Mesenchymal stem cell (in vitro differentiated cells and primary cell): ENCODE measurements around the gene ELOVL7.
A peak's percentile ranks its signal among the peaks of the same experiment; 100 is the strongest.
"Not testable (repeated sequence)": the region's sequence is repeated elsewhere in the genome, so short reads cannot be mapped to it uniquely, and the experiment has no call there.

Source experiments
- DNase-seq: peaks from one replicate; pipeline ENCODE4 v3.0.0-alpha.2; 2013
- H2AFZ ChIP-seq: one replicate; pipeline ENCODE4 v1.6.1; 2013; ENCODE audit warnings: low read depth, mild to moderate bottlenecking, control low read depth, inconsistent platforms, low read length, moderate library complexity
- H2AK5ac ChIP-seq: 2 replicates; pipeline ENCODE4 v1.6.1; 2013; ENCODE audit warnings: low read length, moderate library complexity, mild to moderate bottlenecking, inconsistent platforms; ENCODE audit not compliant: severe bottlenecking
- H2BK120ac ChIP-seq: one replicate; pipeline ENCODE4 v1.6.1; 2013; ENCODE audit warnings: low read depth, mild to moderate bottlenecking, inconsistent platforms, low read length, moderate library complexity
- H2BK12ac ChIP-seq, 2 experiments: one replicate each; pipeline ENCODE4 v1.6.1; 2013; ENCODE audit warnings: inconsistent platforms in 2 of 2, low read length in 2 of 2, mild to moderate bottlenecking in 2 of 2, moderate library complexity in 2 of 2, control low read depth in 1 of 2
- H2BK15ac ChIP-seq: one replicate; pipeline ENCODE4 v1.6.1; 2013; ENCODE audit warnings: mild to moderate bottlenecking, low read depth, inconsistent platforms; ENCODE audit not compliant: poor library complexity, severe bottlenecking
- H2BK5ac ChIP-seq: 2 replicates; pipeline ENCODE4 v1.6.1; 2013; ENCODE audit warnings: low read depth, mild to moderate bottlenecking, low read length, control low read depth, inconsistent platforms; ENCODE audit not compliant: poor library complexity, severe bottlenecking
- H3K14ac ChIP-seq, 2 experiments: one replicate each; pipeline ENCODE4 v1.6.1; 2013; ENCODE audit warnings: inconsistent platforms in 2 of 2, low read length in 2 of 2, control low read depth in 1 of 2, mild to moderate bottlenecking in 1 of 2, moderate library complexity in 1 of 2
- H3K18ac ChIP-seq, 2 experiments: one replicate each; pipeline ENCODE4 v1.6.1; 2013; ENCODE audit warnings: inconsistent platforms in 2 of 2, low read length in 2 of 2, control low read depth in 1 of 2, low read depth in 1 of 2, mild to moderate bottlenecking in 1 of 2
- H3K23ac ChIP-seq, 2 experiments: one replicate each; pipeline ENCODE4 v1.6.1; 2013; ENCODE audit warnings: inconsistent platforms in 2 of 2, low read length in 2 of 2, mild to moderate bottlenecking in 2 of 2, moderate library complexity in 2 of 2, control low read depth in 1 of 2
- H3K27ac ChIP-seq: 2 replicates; pipeline ENCODE4 v1.5.1; 2013; ENCODE audit warnings: mild to moderate bottlenecking, moderate library complexity, low read length, control low read depth, inconsistent platforms; ENCODE audit not compliant: poor library complexity, severe bottlenecking
- H3K27me3 ChIP-seq, 2 experiments: 2 replicates each; pipeline versions ENCODE4 v1.6.1 to v1.7.0; 2013; ENCODE audit warnings: low read length in 2 of 2, mild to moderate bottlenecking in 2 of 2, moderate library complexity in 2 of 2, control low read depth in 1 of 2, inconsistent platforms in 1 of 2; ENCODE audit not compliant: control insufficient read depth in 1 of 2, insufficient read depth in 1 of 2
- H3K36me3 ChIP-seq, 2 experiments: 2 replicates each; pipeline versions ENCODE4 v1.6.1 to v1.7.0; 2013; ENCODE audit warnings: low read length in 2 of 2, control low read depth in 1 of 2, inconsistent platforms in 1 of 2, low read depth in 1 of 2, mild to moderate bottlenecking in 1 of 2; ENCODE audit not compliant: insufficient read depth in 2 of 2, control insufficient read depth in 1 of 2
- H3K4ac ChIP-seq, 2 experiments: one replicate each; pipeline ENCODE4 v1.6.1; 2013; ENCODE audit warnings: inconsistent platforms in 2 of 2, low read length in 2 of 2, mild to moderate bottlenecking in 2 of 2, moderate library complexity in 2 of 2, control low read depth in 1 of 2, low read depth in 1 of 2
- H3K4me1 ChIP-seq: 2 replicates; pipeline ENCODE4 v1.6.1; 2013; ENCODE audit warnings: low read depth, low read length, control low read depth; ENCODE audit not compliant: control insufficient read depth, insufficient read depth
- H3K4me2 ChIP-seq: 2 replicates; pipeline ENCODE4 v1.6.1; 2013; ENCODE audit warnings: low read length, mild to moderate bottlenecking, inconsistent platforms; ENCODE audit not compliant: poor library complexity, severe bottlenecking
- H3K4me3 ChIP-seq, 2 experiments: 2 replicates each; pipeline versions ENCODE4 v1.5.1 to v1.7.0; 2013; ENCODE audit warnings: low read length in 2 of 2, mild to moderate bottlenecking in 2 of 2, control low read depth in 1 of 2, low read depth in 1 of 2; ENCODE audit not compliant: insufficient read depth in 1 of 2
- H3K79me1 ChIP-seq: replicated peaks from 2 replicates; pipeline ENCODE4 v1.6.1; 2013; ENCODE audit warnings: mild to moderate bottlenecking, control low read depth, low read length, inconsistent platforms; ENCODE audit not compliant: poor library complexity, severe bottlenecking
- H3K9ac ChIP-seq: 2 replicates; pipeline ENCODE4 v1.7.0; 2013; ENCODE audit warnings: mild to moderate bottlenecking, low read length, moderate library complexity
- H3K9me3 ChIP-seq: 2 replicates; pipeline ENCODE4 v1.7.0; 2013; ENCODE audit warnings: mild to moderate bottlenecking, low read length; ENCODE audit not compliant: control insufficient read depth
- H4K8ac ChIP-seq: one replicate; pipeline ENCODE4 v1.6.1; 2013; ENCODE audit warnings: inconsistent platforms, mild to moderate bottlenecking, low read length, moderate library complexity
- H4K91ac ChIP-seq: one replicate; pipeline ENCODE4 v1.6.1; 2013; ENCODE audit warnings: mild to moderate bottlenecking, low read length, inconsistent platforms
- WGBS: methylation state at CpG from one replicate; pipeline ENCODE4 v1.1.7; 2013; ENCODE audit warnings: mixed read lengths; 5-methylcytosine and 5-hydroxymethylcytosine counted together

Gene ELOVL7

GRCh38 chr5:60802226-60802625, 41.8 kb downstream of the ELOVL7 start:
- H2BK120ac ChIP-seq: no peak overlapping the region
- no peak overlapping the region for H3K14ac ChIP-seq
- no peak overlapping the region for H2BK5ac ChIP-seq
- no peaks in the 10 kb centered on the region for H3K36me3 ChIP-seq
- no peaks in the 10 kb centered on the region for H3K4me1 ChIP-seq
- no peak overlapping the region for H2BK15ac ChIP-seq
- no peak overlapping the region for H3K9ac ChIP-seq
- no peaks in the 10 kb centered on the region for H3K79me1 ChIP-seq
- no peak overlapping the region for H3K23ac ChIP-seq
- no peak overlapping the region for H2BK12ac ChIP-seq
- H2AK5ac ChIP-seq: no peak overlapping the region
- H3K27me3 ChIP-seq: peaks cover 0 to 8% of the 10 kb centered on the region in 2 experiments
- no peak overlapping the region for H4K8ac ChIP-seq
- H3K27ac ChIP-seq: no peak overlapping the region
- no peak overlapping the region for H3K18ac ChIP-seq
- no peak overlapping the region for H3K4me3 ChIP-seq
- no peak overlapping the region for H3K4me2 ChIP-seq
- no peaks in the 10 kb centered on the region for H3K9me3 ChIP-seq
- no peak overlapping the region for H4K91ac ChIP-seq
- no peak for DNase-seq
- 93% methylated on average over 2 of the region's 2 CpGs for WGBS
- no peak overlapping the region for H3K4ac ChIP-seq
- H2AFZ ChIP-seq: no peak overlapping the region

GRCh38 chr5:60797482-60798153, 46.5 kb downstream of the ELOVL7 start:
- H2AK5ac ChIP-seq: peak overlapping the region; percentile 51
- no peak overlapping the region for H3K4ac ChIP-seq
- H3K14ac ChIP-seq: no peak overlapping the region
- H3K4me1 ChIP-seq: no peaks in the 10 kb centered on the region
- no peak overlapping the region for H3K18ac ChIP-seq
- H2AFZ ChIP-seq: no peak overlapping the region
- no peaks in the 10 kb centered on the region for H3K36me3 ChIP-seq
- H3K79me1 ChIP-seq: no peaks in the 10 kb centered on the region
- H4K91ac ChIP-seq: no peak overlapping the region
- no peak overlapping the region for H2BK15ac ChIP-seq
- 11% methylated on average over 6 of the region's 6 CpGs for WGBS
- H3K4me2 ChIP-seq: no peak overlapping the region
- no peak overlapping the region for H3K9ac ChIP-seq
- peaks cover 0 to 8% of the 10 kb centered on the region in 2 experiments for H3K27me3 ChIP-seq
- H3K23ac ChIP-seq: no peak overlapping the region
- H3K9me3 ChIP-seq: no peaks in the 10 kb centered on the region
- no peak overlapping the region for H2BK5ac ChIP-seq
- H4K8ac ChIP-seq: no peak overlapping the region
- DNase-seq: no peak
- H2BK12ac ChIP-seq: no peak overlapping the region
- no peak overlapping the region for H2BK120ac ChIP-seq
- no peak overlapping the region for H3K4me3 ChIP-seq
- no peak overlapping the region for H3K27ac ChIP-seq

GRCh38 chr5:60795424-60795950, 48.6 kb downstream of the ELOVL7 start:
- H4K8ac ChIP-seq, H3K9ac ChIP-seq, H2BK12ac ChIP-seq, H2AFZ ChIP-seq, H3K18ac ChIP-seq, H3K4me3 ChIP-seq, H3K27me3 ChIP-seq, H3K23ac ChIP-seq, H2BK5ac ChIP-seq, H3K4me1 ChIP-seq, H3K36me3 ChIP-seq, H3K4me2 ChIP-seq, H3K14ac ChIP-seq, H3K79me1 ChIP-seq, H3K27ac ChIP-seq, H4K91ac ChIP-seq, H2BK120ac ChIP-seq, H3K4ac ChIP-seq, H2AK5ac ChIP-seq, DNase-seq, H2BK15ac ChIP-seq, H3K9me3 ChIP-seq: not testable (repeated sequence)
- 93% methylated on average over 18 of the region's 18 CpGs for WGBS

- H3K4me2 ChIP-seq: no peak overlapping the region
- no peaks in the 10 kb centered on the region for H3K36me3 ChIP-seq
- H2BK5ac ChIP-seq: no peak overlapping the region
- no peaks in the 10 kb centered on the region for H3K9me3 ChIP-seq
- peaks cover 0 to 8% of the 10 kb centered on the region in 2 experiments for H3K27me3 ChIP-seq
- H3K27ac ChIP-seq: no peak overlapping the region
- no peak overlapping the region for H3K9ac ChIP-seq
- no peaks in the 10 kb centered on the region for H3K4me1 ChIP-seq
- no peaks in the 10 kb centered on the region for H3K79me1 ChIP-seq
- no peak overlapping the region for H4K91ac ChIP-seq
- no peak overlapping the region for H2BK120ac ChIP-seq
- WGBS: 97% methylated on average over 2 of the region's 2 CpGs
- no peak for DNase-seq
- no peak overlapping the region for H2AFZ ChIP-seq
- no peak overlapping the region for H2BK12ac ChIP-seq
- no peak overlapping the region for H2BK15ac ChIP-seq
- no peak overlapping the region for H4K8ac ChIP-seq
- H2AK5ac ChIP-seq: no peak overlapping the region
- H3K14ac ChIP-seq: no peak overlapping the region
- H3K4me3 ChIP-seq: no peak overlapping the region
- H3K4ac ChIP-seq: no peak overlapping the region
- H3K18ac ChIP-seq: no peak overlapping the region
- H3K23ac ChIP-seq: no peak overlapping the region
Observed at GRCh38 chr5:60794691-60795090, 49.4 kb downstream of the ELOVL7 start.
